Aorta (tissue), 5 donors: ENCODE data around the gene CSF1R. TPM values are rescaled to one million over a fixed set of nuclear protein-coding genes. Genes with fewer than 3 reads are reported as not detected.
A peak's percentile ranks its signal among the peaks of the same experiment; 100 is the strongest.

Experiments
- ATAC-seq: fragments of 200-7000 bp; cut with Tn5 transposase; one replicate; pipeline ENCODE4 v1.9.1; 2022; ENCODE audit warnings: moderate library complexity; ENCODE audit not compliant: low FRiP score
- DNase-seq, 2 donors: peaks; one replicate each; pipeline ENCODE4 v3.0.0-alpha.2; 2020
- H3K27ac ChIP-seq, 2 donors: one replicate each; pipeline ENCODE4 v1.5.1; 2013; ENCODE audit warnings: low read length in 2 of 2, mild to moderate bottlenecking in 2 of 2, moderate library complexity in 2 of 2, control low read depth in 1 of 2, inconsistent platforms in 1 of 2, low read depth in 1 of 2
- H3K27me3 ChIP-seq, 2 donors: one replicate each; pipeline ENCODE4 v1.6.1; 2013; ENCODE audit warnings: control low read depth in 1 of 2, low read length in 1 of 2, mild to moderate bottlenecking in 1 of 2, moderate library complexity in 1 of 2; ENCODE audit not compliant: insufficient read depth in 2 of 2, control insufficient read depth in 1 of 2
- H3K36me3 ChIP-seq, 2 donors: one replicate each; pipeline ENCODE4 v1.6.1; 2013; ENCODE audit warnings: control low read depth in 1 of 2, low read length in 1 of 2, mild to moderate bottlenecking in 1 of 2; ENCODE audit not compliant: insufficient read depth in 2 of 2, control insufficient read depth in 1 of 2
- H3K4me1 ChIP-seq, 2 donors: one replicate each; pipeline ENCODE4 v1.6.1; 2013; ENCODE audit warnings: low read length in 2 of 2, control low read depth in 1 of 2, mild to moderate bottlenecking in 1 of 2, moderate library complexity in 1 of 2; ENCODE audit not compliant: insufficient read depth in 2 of 2, control insufficient read depth in 1 of 2
- H3K4me3 ChIP-seq, 2 donors: one replicate each; pipeline ENCODE4 v1.5.1; 2013; ENCODE audit warnings: low read length in 2 of 2, control low read depth in 1 of 2, mild to moderate bottlenecking in 1 of 2
- H3K9me3 ChIP-seq: one replicate; pipeline ENCODE4 v1.6.1; 2013; ENCODE audit warnings: mild to moderate bottlenecking, low read length; ENCODE audit not compliant: control insufficient read depth
- WGBS, 2 donors: extraction: QIAGEN DNeasy Blood & Tissue Kit; methylation state at CpG; one replicate each; pipeline ENCODE4 v1.1.7; 2013; 5-methylcytosine and 5-hydroxymethylcytosine counted together
- intact Hi-C, 2 donors: fragments of 100-400 bp; cut with DNase I; formaldehyde crosslinking; loops; one replicate each; pipeline versions ENCODE4 v1.14.2 to v1.15.0; 2022
- polyA plus RNA-seq, 2 donors: library from polyadenylated mRNA; stranded (reverse); fragments of 200-250 nt; gene quantifications; one replicate each; pipeline ENCODE4 v1.2.3, GENCODE V29; 2013
- total RNA-seq, 2 donors: library from RNA; stranded (reverse); fragmentation: NEBNext Ultra II Directional; extraction: Animal tissue kit (Norgen Biotek cat#: 25700); gene quantifications; one replicate each; pipeline ENCODE4 v1.2.1, GENCODE V29; 2021
- donor health status: healthy with polysubstance abuse.
- donor health status: Bipolar disorder and iron deficiency.
- donor health status: DM: no; HTN: no; CAD: no.
- donor health status: DM: no; HTN: no; CAD: no.
- donor health status: DM: yes; HTN: yes; CAD: no.

CSF1R gene
- total and polyA plus RNA-seq, 4 donors, result 3.4 to 125 (median 25.2) TPM

GRCh38 chr5:150069672-150070627, 16.4 kb downstream of the CSF1R start:
- no peak for ATAC-seq
- intact Hi-C loops, result no loop called here

GRCh38 chr5:150068961-150069645, 17.3 kb downstream of the CSF1R start:
- no peak overlapping the region for H3K4me3 ChIP-seq
- H3K27me3 ChIP-seq, result no peaks in the 10 kb centered on the region
- H3K27ac ChIP-seq, result no peak overlapping the region
- H3K36me3 ChIP-seq, result no peaks in the 10 kb centered on the region
- WGBS, 2 donors, result 85 to 86% methylated on average over 12 of the region's 12 CpGs
- intact Hi-C loops, result no loop called here
- no peaks in the 10 kb centered on the region for H3K9me3 ChIP-seq
- DNase-seq (no peak), ATAC-seq (no peak)
- no peaks in the 10 kb centered on the region for H3K4me1 ChIP-seq

More at GRCh38 chr5:150069672-150070627, 16.4 kb downstream of the CSF1R start:
- H3K27ac ChIP-seq, result no peak overlapping the region
- H3K36me3 ChIP-seq, result no peaks in the 10 kb centered on the region
- DNase-seq, result peak in 1 of 2 donors; percentile 69
- H3K4me1 ChIP-seq, result no peaks in the 10 kb centered on the region
- H3K9me3 ChIP-seq, result no peaks in the 10 kb centered on the region
- no peaks in the 10 kb centered on the region for H3K27me3 ChIP-seq
- no peak overlapping the region for H3K4me3 ChIP-seq
- WGBS, 2 donors, result 83 to 85% methylated on average over 25 of the region's 25 CpGs

- ATAC-seq (no peak), DNase-seq (no peak)
- Histone ChIP-seq H3K4me3 (no peak overlapping the region), H3K27ac (no peak overlapping the region), H3K9me3 (no peaks in the 10 kb centered on the region), H3K36me3 (no peaks in the 10 kb centered on the region), H3K4me1 (no peaks in the 10 kb centered on the region), H3K27me3 (no peaks in the 10 kb centered on the region)
- intact Hi-C loops, result no loop called here
- WGBS, 2 donors, result 65 to 67% methylated on average over 4 of the region's 4 CpGs
Measured at GRCh38 chr5:150068472-150068871, 17.9 kb downstream of the CSF1R start.

- H3K4me3 ChIP-seq, result no peak overlapping the region
- no peaks in the 10 kb centered on the region for H3K36me3 ChIP-seq
- no peaks in the 10 kb centered on the region for H3K9me3 ChIP-seq
- ATAC-seq (no peak), DNase-seq (no peak)
- no peaks in the 10 kb centered on the region for H3K27me3 ChIP-seq
- no peaks in the 10 kb centered on the region for H3K4me1 ChIP-seq
- WGBS, 2 donors, result 89 to 96% methylated on average over 6 of the region's 6 CpGs
- intact Hi-C loops, result no loop called here
- H3K27ac ChIP-seq, result no peak overlapping the region
Measured at GRCh38 chr5:150068071-150068470, 18.3 kb downstream of the CSF1R start.

- Histone ChIP-seq H3K4me3 (no peak overlapping the region), H3K4me1 (no peaks in the 10 kb centered on the region), H3K27me3 (no peaks in the 10 kb centered on the region), H3K27ac (no peak overlapping the region), H3K9me3 (no peaks in the 10 kb centered on the region), H3K36me3 (no peaks in the 10 kb centered on the region)
- DNase-seq (no peak), ATAC-seq (no peak)
- WGBS, 2 donors, result 91% methylated on average over 6 of the region's 6 CpGs
- intact Hi-C loops, result no loop called here
Measured at GRCh38 chr5:150067405-150067960, 18.9 kb downstream of the CSF1R start.

- DNase-seq, result no peak
- 91 to 93% methylated on average over 2 of the region's 2 CpGs for whole genome bisulfite sequencing, 2 donors
- intact Hi-C loops, result no loop called here
- Histone ChIP-seq H3K27ac (no peak overlapping the region), H3K27me3 (no peaks in the 10 kb centered on the region), H3K36me3 (no peaks in the 10 kb centered on the region), H3K4me3 (no peak overlapping the region), H3K9me3 (no peaks in the 10 kb centered on the region), H3K4me1 (no peaks in the 10 kb centered on the region)
- no peak for ATAC-seq
Measured at GRCh38 chr5:150066901-150067396, 19.4 kb downstream of the CSF1R start.

GRCh38 chr5:150066436-150066835, 19.9 kb downstream of the CSF1R start:
- 94 to 97% methylated on average over 5 of the region's 5 CpGs for WGBS, 2 donors
- intact Hi-C loops, result no loop called here
- no peaks in the 10 kb centered on the region for H3K36me3 ChIP-seq
- ATAC-seq, result no peak
- no peaks in the 10 kb centered on the region for H3K4me1 ChIP-seq
- H3K9me3 ChIP-seq, result no peaks in the 10 kb centered on the region
- H3K27ac ChIP-seq, result no peak overlapping the region
- DNase-seq, result no peak
- H3K4me3 ChIP-seq, result no peak overlapping the region
- H3K27me3 ChIP-seq, result no peaks in the 10 kb centered on the region

GRCh38 chr5:150065886-150066285, 20.5 kb downstream of the CSF1R start:
- 48 to 64% methylated on average over 10 of the region's 10 CpGs for WGBS, 2 donors
- H3K27ac ChIP-seq, result no peak overlapping the region
- H3K36me3 ChIP-seq, result no peaks in the 10 kb centered on the region
- H3K27me3 ChIP-seq, result no peaks in the 10 kb centered on the region
- H3K4me1 ChIP-seq, result no peaks in the 10 kb centered on the region
- H3K9me3 ChIP-seq, result no peaks in the 10 kb centered on the region
- intact Hi-C loops, result no loop called here
- DNase-seq, result peak; percentile 76 to 88
- peak; percentile 75 for ATAC-seq
- no peak overlapping the region for H3K4me3 ChIP-seq
